Measurements from ENCODE around the gene ATG16L2. TPM values are rescaled to one million over a fixed set of nuclear protein-coding genes. Genes with fewer than 3 reads are reported as not detected.
A peak's percentile ranks its signal among the peaks of the same experiment; 100 is the strongest.
"Not testable (repeated sequence)": the region's sequence is repeated elsewhere in the genome, so short reads cannot be mapped to it uniquely, and the experiment has no call there.

Gene ATG16L2
- total and polyA plus RNA-seq, 7 donors: 4.6 to 47.7 (median 17.5) TPM

DNA sequence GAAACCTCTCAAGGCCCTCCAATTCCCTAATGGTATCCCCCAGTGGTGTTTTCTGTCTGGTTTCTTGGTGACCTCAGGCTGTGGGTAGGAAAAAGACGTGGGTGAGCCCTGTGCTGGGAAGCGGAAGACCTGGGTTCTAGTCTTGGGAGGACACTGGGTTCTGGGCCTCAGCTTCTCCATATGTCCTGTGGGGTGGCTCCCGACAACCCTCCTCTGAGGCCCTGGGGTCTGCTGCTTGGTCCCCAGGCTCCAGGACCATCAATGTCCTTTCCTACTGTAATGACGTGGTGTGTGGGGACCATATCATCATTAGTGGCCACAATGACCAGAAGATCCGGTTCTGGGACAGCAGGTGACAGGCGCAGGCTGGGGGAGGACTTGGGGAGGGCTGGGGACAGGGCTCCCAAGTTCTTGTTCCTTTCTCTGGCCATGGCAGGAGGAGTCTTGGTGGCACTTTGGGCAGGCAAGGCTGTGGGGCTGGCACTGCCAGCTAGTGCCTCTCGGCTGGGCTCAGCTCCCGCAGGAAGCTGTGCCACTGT lies 12.8 kb downstream of the ATG16L2 start:
- TF ChIP-seq POLR2AphosphoS5 (IDR thresholded peaks at IDR 0.05): no peak
- TF ChIP-seq CTCF (IDR thresholded peaks at IDR 0.05): no peak
- no peak for TF ChIP-seq POLR2A (IDR thresholded peaks at IDR 0.05)
- TF ChIP-seq EP300 (IDR thresholded peaks at IDR 0.05): no peak
- WGBS, 2 donors: 92 to 94% methylated on average over 8 of the region's 8 CpGs
- Histone ChIP-seq H3K9me3 (no peaks in the 10 kb centered on the region), H3K36me3 (peaks cover 0 to 4% (median 0%) of the 10 kb centered on the region in 4 donors), H3K4me3 (no peak overlapping the region), H3K27ac (no peak overlapping the region), H3K27me3 (no peaks in the 10 kb centered on the region), H3K4me1 (peaks cover 0 to 14% (median 10%) of the 10 kb centered on the region in 4 donors)
- DNase-seq: peak; percentile 50
- intact Hi-C loops (cut with DNase I): loop anchor here (10.0 kb wide), 1 partner anchor 538 kb away; no protein-coding TSS in a partner anchor

GRCh38 chr11:72827656-72828055 lies 13.4 kb downstream of the ATG16L2 start:
- Histone ChIP-seq H3K4me1 (peaks cover 0 to 15% (median 10%) of the 10 kb centered on the region in 4 donors), H3K27ac (peak overlapping the region in 2 of 4 donors; percentile 2 to 28)
- not testable (repeated sequence) for H3K36me3 ChIP-seq, H3K9me3 ChIP-seq, H3K4me3 ChIP-seq, H3K27me3 ChIP-seq, DNase-seq
- 78 to 79% methylated on average over 11 of the region's 11 CpGs for WGBS, 2 donors
- intact Hi-C loops (cut with DNase I): loop anchor here (10.0 kb wide), 1 partner anchor 537 kb away; no protein-coding TSS in a partner anchor

DNA sequence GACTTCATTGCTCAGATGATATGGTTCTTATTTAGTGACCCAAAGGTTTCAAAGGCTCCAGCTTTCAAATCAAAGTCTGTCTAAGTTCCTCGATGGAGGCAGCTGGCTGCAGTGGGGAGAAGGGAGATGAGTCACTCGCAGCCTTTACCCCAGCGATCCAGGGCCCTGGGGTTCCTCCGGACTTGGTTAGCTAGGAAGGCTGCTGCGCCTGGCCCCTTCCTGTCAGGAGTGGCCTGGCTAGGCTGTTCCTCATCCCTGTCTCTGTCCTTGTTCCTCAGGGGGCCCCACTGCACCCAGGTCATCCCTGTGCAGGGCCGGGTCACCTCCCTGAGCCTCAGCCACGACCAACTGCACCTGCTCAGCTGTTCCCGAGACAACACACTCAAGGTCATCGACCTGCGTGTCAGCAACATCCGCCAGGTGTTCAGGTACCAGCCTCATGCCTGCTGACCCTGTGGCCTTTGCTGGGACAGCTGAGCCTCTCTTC lies 13.9 kb downstream of the ATG16L2 start:
- TF ChIP-seq EP300 (IDR thresholded peaks at IDR 0.05): no peak
- H3K27ac ChIP-seq: peak overlapping the region in 1 of 4 donors; percentile 28
- DNase-seq: no peak

GRCh38 chr11:72828692-72829101 lies 14.5 kb downstream of the ATG16L2 start:
- H3K27me3 ChIP-seq: no peaks in the 10 kb centered on the region
- TF ChIP-seq CTCF (IDR thresholded peaks at IDR 0.05): no peak
- no peak for TF ChIP-seq POLR2AphosphoS5 (IDR thresholded peaks at IDR 0.05)
- TF ChIP-seq POLR2A (IDR thresholded peaks at IDR 0.05): no peak
- no peak for TF ChIP-seq EP300 (IDR thresholded peaks at IDR 0.05)
- intact Hi-C loops (cut with DNase I): loop anchor here (10.0 kb wide), 1 partner anchor 536 kb away; no protein-coding TSS in a partner anchor
- peaks cover 0 to 26% (median 14%) of the 10 kb centered on the region in 4 donors for H3K4me1 ChIP-seq
- 90 to 92% methylated on average over 7 of the region's 7 CpGs for WGBS, 2 donors
- DNase-seq: no peak
- H3K36me3 ChIP-seq: peaks cover 0 to 4% (median 0%) of the 10 kb centered on the region in 4 donors
- peak overlapping the region in 1 of 4 donors; percentile 18 for H3K27ac ChIP-seq
- no peaks in the 10 kb centered on the region for H3K9me3 ChIP-seq
- no peak overlapping the region for H3K4me3 ChIP-seq

More for the DNA sequence above, 13.9 kb downstream of the ATG16L2 start:
- peaks cover 0 to 20% (median 11%) of the 10 kb centered on the region in 4 donors for H3K4me1 ChIP-seq
- no peaks in the 10 kb centered on the region for H3K27me3 ChIP-seq
- intact Hi-C loops (cut with DNase I): loop anchor here (10.0 kb wide), 1 partner anchor 537 kb away; no protein-coding TSS in a partner anchor
- H3K4me3 ChIP-seq: no peak overlapping the region
- no peaks in the 10 kb centered on the region for H3K9me3 ChIP-seq
- peaks cover 0 to 4% (median 0%) of the 10 kb centered on the region in 4 donors for H3K36me3 ChIP-seq
- WGBS, 2 donors: 68 to 75% methylated on average over 11 of the region's 11 CpGs

DNA sequence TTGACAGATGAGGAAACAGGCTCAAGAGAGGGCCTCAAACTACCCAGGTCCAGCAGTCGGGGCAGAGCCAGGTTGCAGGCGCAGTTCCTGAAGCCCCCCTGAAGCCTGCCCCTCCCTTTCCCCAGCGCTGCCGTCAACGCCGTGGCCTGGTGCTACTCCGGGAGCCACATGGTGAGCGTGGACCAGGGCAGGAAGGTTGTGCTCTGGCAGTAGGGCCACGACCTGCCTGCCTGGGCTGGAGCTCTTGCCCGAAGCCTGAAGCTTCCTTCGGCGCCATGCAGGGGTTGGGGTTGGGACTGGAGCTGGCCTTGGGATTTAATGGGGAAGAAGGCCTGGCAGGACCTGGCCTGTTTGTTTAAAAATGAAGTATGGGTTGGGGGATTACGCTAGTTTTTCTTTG lies 15.0 kb downstream of the ATG16L2 start:
- no peaks in the 10 kb centered on the region for H3K9me3 ChIP-seq
- DNase-seq: no peak
- peaks cover 0 to 29% (median 16%) of the 10 kb centered on the region in 4 donors for H3K4me1 ChIP-seq
- peaks cover 0 to 4% (median 0%) of the 10 kb centered on the region in 4 donors for H3K36me3 ChIP-seq
- 95% methylated on average over 13 of the region's 13 CpGs for WGBS, 2 donors
- no peaks in the 10 kb centered on the region for H3K27me3 ChIP-seq
- intact Hi-C loops (cut with DNase I): loop anchor here (10.0 kb wide), 1 partner anchor 536 kb away; no protein-coding TSS in a partner anchor
- H3K4me3 ChIP-seq: no peak overlapping the region
- TF ChIP-seq CTCF (IDR thresholded peaks at IDR 0.05): no peak
- TF ChIP-seq POLR2A (IDR thresholded peaks at IDR 0.05): no peak
- TF ChIP-seq POLR2AphosphoS5 (IDR thresholded peaks at IDR 0.05): no peak
- no peak for TF ChIP-seq EP300 (IDR thresholded peaks at IDR 0.05)
- no peak overlapping the region for H3K27ac ChIP-seq
